Placental epithelial cell (primary cell): ENCODE data around the gene DHDH. TPM values are rescaled to one million over a fixed set of nuclear protein-coding genes. Genes with fewer than 3 reads are reported as not detected.

Experiments
- small RNA-seq: library from RNA; depleted of rRNA; stranded (forward); fragments of <200 nt; gene quantifications from one replicate; pipeline ENCODE3, GENCODE V24; 2012
- total RNA-seq: library from RNA; depleted of rRNA; stranded (reverse); fragments of >200 nt; gene quantifications from 2 replicates; pipeline ENCODE4 v1.2.3, GENCODE V29; 2012

DHDH gene
- total RNA-seq, result 1.2 TPM in 1 of 2 replicates, not detected in the other

GRCh38 chr19:48933382-48933932, at the start of gene DHDH:
DHDH (plus strand) TSS chr19:48933699; CDS start chr19:48933722, 23 bp downstream.

DNA sequence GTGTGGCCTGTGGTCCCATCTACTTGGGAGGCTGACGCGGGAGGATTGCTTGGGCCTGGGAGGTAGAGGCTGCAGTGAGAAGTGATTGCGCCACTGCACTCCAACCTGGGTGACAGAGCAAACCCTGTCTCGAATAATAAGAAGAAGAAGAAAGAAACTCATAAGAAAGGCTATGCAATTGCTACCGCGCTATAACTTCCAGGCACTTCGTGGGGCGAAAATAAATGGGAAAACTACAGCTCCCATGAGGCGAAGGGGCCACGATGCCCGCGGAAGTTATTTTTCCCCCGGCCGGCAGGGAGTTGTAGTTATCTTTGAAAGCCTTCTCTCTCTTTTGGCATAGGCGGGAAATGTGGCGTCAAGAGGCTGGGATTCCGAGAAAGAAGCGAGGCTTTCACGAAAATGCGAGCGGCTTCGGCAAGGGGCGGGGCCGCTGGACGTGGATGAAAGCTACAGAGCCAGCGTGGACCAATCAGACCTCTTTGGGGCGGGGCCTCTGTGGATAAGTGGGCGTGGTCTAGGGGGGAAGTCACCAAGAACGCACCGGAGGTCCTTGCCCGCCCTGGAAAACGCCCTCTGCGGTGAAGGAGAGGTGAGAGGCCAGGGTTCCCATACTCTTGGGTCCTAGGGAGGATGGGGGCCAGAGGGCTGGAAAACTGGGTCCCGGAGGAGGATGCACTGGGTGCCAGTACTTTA, 33.6 kb upstream of the DHDH start, which contains the start of gene NUCB1:
Gene NUCB1 (plus strand): TSS at position 532 of the 696 bp plus-strand sequence. CDS start 485 bp downstream, outside the sequence.

DNA sequence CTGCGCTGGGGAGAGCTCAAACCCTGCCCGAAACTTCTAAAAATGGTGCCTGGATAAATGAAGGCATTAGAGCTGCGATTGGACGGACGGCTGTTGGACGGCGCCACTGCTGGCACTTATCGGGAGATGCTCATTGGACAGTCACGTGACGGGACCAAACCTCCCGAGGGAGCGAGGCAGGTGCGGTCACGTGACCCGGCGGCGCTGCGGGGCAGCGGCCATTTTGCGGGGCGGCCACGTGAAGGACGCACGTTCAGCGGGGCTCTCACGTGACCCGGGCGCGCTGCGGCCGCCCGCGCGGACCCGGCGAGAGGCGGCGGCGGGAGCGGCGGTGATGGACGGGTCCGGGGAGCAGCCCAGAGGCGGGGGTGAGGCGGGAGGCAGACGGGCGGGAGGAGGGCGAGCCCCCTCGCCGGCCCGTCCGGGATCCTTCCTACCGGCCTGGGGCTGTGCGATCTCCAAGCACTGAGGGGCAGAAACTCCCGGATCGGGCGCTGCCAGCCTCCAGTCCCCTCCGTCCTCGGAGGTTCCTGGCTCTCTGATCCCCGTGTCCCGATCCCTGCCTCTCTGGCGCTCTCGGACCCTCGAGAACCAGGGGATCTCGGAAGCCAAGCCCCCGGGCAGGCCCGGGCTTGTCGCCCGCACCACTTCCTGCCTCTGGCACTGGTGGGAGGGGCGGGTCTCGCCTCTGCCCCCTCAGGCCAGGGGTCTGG, 21.3 kb downstream of the DHDH start, which contains the start of gene BAX:
Gene BAX (plus strand): TSS at position 281 of the 713 bp plus-strand sequence. CDS start 54 bp downstream, at position 335.

GRCh38 chr19:48965040-48965805, 31.7 kb downstream of the DHDH start, which contains the start of gene FTL:
FTL (plus strand) TSS chr19:48965309; CDS start chr19:48965508, 199 bp downstream.

GRCh38 chr19:48993175-48994034, 59.9 kb downstream of the DHDH start, which contains the start of the genes GYS1 and RUVBL2:
GYS1 (minus strand) TSS chr19:48993309; CDS start chr19:48993112, 197 bp downstream.
RUVBL2 (plus strand) TSS chr19:48993887; CDS start chr19:48993912, 25 bp downstream.

Small RNAs within 50 kb of the gene (small RNA-seq; reads per million reads assigned to genes)
- gene AC026803.1, result not detected

Other genes with a start within 250 kb of the DHDH start
- under 0.01 TPM in 1 of 2 replicates, not detected in the other for gene FUT2, start 237.7 kb upstream of the DHDH start, total RNA-seq
- gene MAMSTR, start 214.0 kb upstream of the DHDH start, total RNA-seq, result 1.3 and 2.4 TPM in 2 replicates
- 2.7 and 4.2 TPM in 2 replicates for gene RASIP1, start 193.1 kb upstream of the DHDH start, total RNA-seq
- 0.39 TPM in 1 of 2 replicates, not detected in the other for gene IZUMO1, start 186.8 kb upstream of the DHDH start, total RNA-seq
- gene FUT1, start 181.1 kb upstream of the DHDH start, total RNA-seq, result 0.39 and 1.5 TPM in 2 replicates
- 0.39 TPM in 1 of 2 replicates, not detected in the other for gene FGF21, start 178.2 kb upstream of the DHDH start, total RNA-seq
- 15.7 and 22.6 TPM in 2 replicates for gene BCAT2, start 122.7 kb upstream of the DHDH start, total RNA-seq
- gene HSD17B14, start 97.2 kb upstream of the DHDH start, total RNA-seq, result 3.8 and 20.4 TPM in 2 replicates
- gene PLEKHA4, start 65.1 kb upstream of the DHDH start, total RNA-seq, result 1.2 and 3.9 TPM in 2 replicates
- gene PPP1R15A, start 61.3 kb upstream of the DHDH start, total RNA-seq, result 28.7 and 75.8 TPM in 2 replicates
- 0.22 and 0.79 TPM in 2 replicates for gene TULP2, start 35.0 kb upstream of the DHDH start, total RNA-seq
- 169 and 326 TPM in 2 replicates for gene NUCB1, start 33.4 kb upstream of the DHDH start, total RNA-seq
- 41.6 and 99.3 TPM in 2 replicates for gene BAX, start 21.2 kb downstream of the DHDH start, total RNA-seq
- 1,769 and 2,040 TPM in 2 replicates for gene FTL, start 31.6 kb downstream of the DHDH start, total RNA-seq
- 66.0 and 128 TPM in 2 replicates for gene GYS1, start 59.6 kb downstream of the DHDH start, total RNA-seq
- 108 and 286 TPM in 2 replicates for gene RUVBL2, start 60.2 kb downstream of the DHDH start, total RNA-seq
- not detected in 2 replicates for gene LHB, start 83.4 kb downstream of the DHDH start, total RNA-seq
- gene CGB3, start 90.6 kb downstream of the DHDH start, total RNA-seq, result not detected in 2 replicates
- gene CGB2, start 98.2 kb downstream of the DHDH start, total RNA-seq, result not detected in 2 replicates
- gene CGB1, start 103.2 kb downstream of the DHDH start, total RNA-seq, result not detected in 2 replicates
- 0.39 TPM in 1 of 2 replicates, not detected in the other for gene CGB5, start 110.1 kb downstream of the DHDH start, total RNA-seq
- 0.39 and 2.3 TPM in 2 replicates for gene CGB8, start 115.4 kb downstream of the DHDH start, total RNA-seq
- gene CGB7, start 124.0 kb downstream of the DHDH start, total RNA-seq, result 2.2 and 4.7 TPM in 2 replicates
- gene NTF4, start 131.1 kb downstream of the DHDH start, total RNA-seq, result 6.7 and 20.8 TPM in 2 replicates
- gene KCNA7, start 139.0 kb downstream of the DHDH start, total RNA-seq, result under 0.01 TPM in 1 of 2 replicates, not detected in the other
- gene SNRNP70, start 151.8 kb downstream of the DHDH start, total RNA-seq, result 147 and 205 TPM in 2 replicates
- gene LIN7B, start 180.7 kb downstream of the DHDH start, total RNA-seq, result 5.1 and 13.0 TPM in 2 replicates
- 1.2 and 1.3 TPM in 2 replicates for gene C19orf73, start 185.4 kb downstream of the DHDH start, total RNA-seq
- gene PPFIA3, start 185.8 kb downstream of the DHDH start, total RNA-seq, result 8.1 and 10.2 TPM in 2 replicates
- gene HRC, start 221.7 kb downstream of the DHDH start, total RNA-seq, result 0.11 and 0.39 TPM in 2 replicates
- 35.0 and 36.5 TPM in 2 replicates for gene TRPM4, start 224.1 kb downstream of the DHDH start, total RNA-seq